B cell (primary cell): Measurements from ENCODE around the gene ALOX5AP. TPM values are rescaled to one million over a fixed set of nuclear protein-coding genes. Genes with fewer than 3 reads are reported as not detected.

ENCODE experiments used
- ATAC-seq: fragments of 200-7000 bp; cut with Tn5 transposase; one replicate; pipeline ENCODE4 v1.10.0; 2021; ENCODE audit warnings: low read depth, mild to moderate bottlenecking, moderate number of reproducible peaks, moderate library complexity
- CTCF ChIA-PET: fragments of 350-600 bp; sonication (Branson Sonifier 250); formaldehyde crosslinking; loops from one replicate; lab custom pipeline; 2021; ENCODE audit warnings: antibody characterized with exemption, inconsistent platforms; lab: Charles Lee
- POLR2A ChIA-PET: fragments of 350-600 bp; sonication (Branson Sonifier 250); formaldehyde crosslinking; loops from one replicate; lab custom pipeline; 2021; ENCODE audit warnings: antibody characterized with exemption; lab: Charles Lee
- DNase-seq: peaks from one replicate; pipeline ENCODE4 v3.0.0; 2013
- H2AFZ ChIP-seq: 2 replicates; pipeline ENCODE4 v1.6.1; 2012; ENCODE audit warnings: mild to moderate bottlenecking, low read depth, low read length; ENCODE audit not compliant: insufficient read depth, poor library complexity, severe bottlenecking
- H3K27ac ChIP-seq, 2 donors: 1 replicate in 1 of 2; 2 replicates in 1 of 2; pipeline ENCODE4 v1.5.1; 2012 to 2013; ENCODE audit warnings: low read length in 2 of 2, mild to moderate bottlenecking in 2 of 2, moderate library complexity in 1 of 2
- H3K27me3 ChIP-seq, 4 experiments: fragments of 200-600 bp in 1 of 4; sonication (generic) in 1 of 4; replicated peaks in 1 of 4; 1 replicate in 2 of 4; 2 replicates in 2 of 4; pipeline versions ENCODE4 v1.6.1 to v1.7.0; 2013 to 2016; ENCODE audit warnings: low read length in 3 of 4, mild to moderate bottlenecking in 2 of 4, mixed read lengths in 1 of 4, moderate library complexity in 1 of 4; ENCODE audit not compliant: insufficient read depth in 4 of 4, control insufficient read depth in 3 of 4; ENCODE audit errors: control extremely low read depth in 1 of 4
- H3K36me3 ChIP-seq, 2 experiments: replicated peaks in 1 of 2; 1 replicate in 1 of 2; 2 replicates in 1 of 2; pipeline versions ENCODE4 v1.6.1 to v1.7.1; 2013; ENCODE audit warnings: low read length in 1 of 2; ENCODE audit not compliant: insufficient read depth in 2 of 2, control insufficient read depth in 1 of 2; ENCODE audit errors: control extremely low read depth in 1 of 2, extremely low read depth in 1 of 2
- H3K4me1 ChIP-seq, 2 donors: fragments of 200-600 bp in 1 of 2; sonication (generic) in 1 of 2; 1 replicate in 1 of 2; 2 replicates in 1 of 2; pipeline versions ENCODE4 v1.5.1 to v1.6.1; 2013 to 2017; ENCODE audit warnings: low read length in 2 of 2; ENCODE audit not compliant: control insufficient read depth in 2 of 2, insufficient read depth in 2 of 2
- H3K4me2 ChIP-seq: replicated peaks from 2 replicates; pipeline ENCODE3; 2012; ENCODE audit warnings: mild to moderate bottlenecking, low read depth, low read length; ENCODE audit not compliant: poor library complexity, severe bottlenecking
- H3K4me3 ChIP-seq, 5 experiments: fragments of 200-600 bp in 1 of 5; sonication (generic) in 1 of 5; 1 replicate in 3 of 5; 2 replicates in 2 of 5; pipeline versions ENCODE4 v1.5.1 to v1.7.0; 2011 to 2016; ENCODE audit warnings: low read length in 4 of 5, mild to moderate bottlenecking in 4 of 5, low read depth in 2 of 5, control low read depth in 1 of 5, moderate library complexity in 1 of 5; ENCODE audit not compliant: insufficient read depth in 1 of 5; ENCODE audit errors: control extremely low read depth in 1 of 5, extremely low read depth in 1 of 5
- H3K79me2 ChIP-seq: fragments of 200-600 bp; sonication (generic); one replicate; pipeline ENCODE4 v1.6.0; 2016; ENCODE audit warnings: low read length; ENCODE audit not compliant: control insufficient read depth, insufficient read depth
- H3K9ac ChIP-seq: fragments of 200-600 bp; sonication (generic); 2 replicates; pipeline ENCODE4 v1.6.1; 2017; ENCODE audit warnings: mild to moderate bottlenecking, low read length, moderate library complexity
- H3K9me3 ChIP-seq, 3 donors: one replicate each; pipeline versions ENCODE4 v1.6.1 to v1.7.1; 2013; ENCODE audit warnings: low read length in 2 of 3; ENCODE audit not compliant: control insufficient read depth in 2 of 3, insufficient read depth in 1 of 3; ENCODE audit errors: control extremely low read depth in 1 of 3
- H4K20me1 ChIP-seq: 2 replicates; pipeline ENCODE4 v1.6.0; 2012; ENCODE audit warnings: mild to moderate bottlenecking, low read length; ENCODE audit not compliant: insufficient read depth, control insufficient read depth, poor library complexity, severe bottlenecking
- H3K27ac Mint-ChIP-seq: one replicate; pipeline ENCODE4 v1.8.0; 2021; ENCODE audit warnings: mixed read lengths
- H3K27me3 Mint-ChIP-seq: one replicate; pipeline ENCODE4 v1.8.0; 2021; ENCODE audit warnings: mixed read lengths
- H3K4me1 Mint-ChIP-seq: one replicate; pipeline ENCODE4 v1.8.0; 2021; ENCODE audit warnings: mixed read lengths
- H3K4me3 Mint-ChIP-seq: one replicate; pipeline ENCODE4 v1.8.0; 2021; ENCODE audit warnings: mixed read lengths
- H3K9me3 Mint-ChIP-seq: one replicate; pipeline ENCODE4 v1.8.0; 2022; ENCODE audit warnings: mixed read lengths; ENCODE audit not compliant: insufficient read depth
- EZH2 ChIP-seq: IDR thresholded peaks from 2 replicates; pipeline ENCODE4 v1.6.1; 2012; ENCODE audit warnings: borderline replicate concordance, low read depth, mild to moderate bottlenecking, moderate library complexity, low read length; ENCODE audit not compliant: insufficient read depth, poor library complexity, severe bottlenecking
- WGBS: methylation state at CpG from one replicate; pipeline ENCODE4 v1.1.5; 2013; ENCODE audit warnings: missing lambda C conversion rate; ENCODE audit not compliant: insufficient coverage; 5-methylcytosine and 5-hydroxymethylcytosine counted together
- intact Hi-C: fragments of 100-400 bp; cut with micrococcal nuclease; formaldehyde crosslinking; loops from one replicate; pipeline ENCODE4 v1.10.0; 2022
- polyA plus RNA-seq: library from polyadenylated mRNA; depleted of rRNA; stranded (reverse); fragments of >200 nt; gene quantifications from 2 replicates; pipeline ENCODE4 v1.2.3, GENCODE V29; 2012
- total RNA-seq, 2 donors: library from RNA; stranded (reverse); fragments of 120-200 nt in 1 of 2; gene quantifications; 1 replicate in 1 of 2; 2 replicates in 1 of 2; pipeline versions ENCODE4 v1.2.3 to v1.2.4, GENCODE V29; 2013 to 2022
- TF ChIP-seq, protein P1 (sequence below): fragments of 200-600 bp; IDR thresholded peaks from one replicate; pipeline ENCODE4 v1.8.0; 2022; ENCODE audit warnings: antibody characterized with exemption, mild to moderate bottlenecking

Gene ALOX5AP
- total and polyA plus RNA-seq, 2 donors (not counting 1 experiment from before 2014, with no cell fraction given): 81.4 to 87.5 TPM

DNA sequence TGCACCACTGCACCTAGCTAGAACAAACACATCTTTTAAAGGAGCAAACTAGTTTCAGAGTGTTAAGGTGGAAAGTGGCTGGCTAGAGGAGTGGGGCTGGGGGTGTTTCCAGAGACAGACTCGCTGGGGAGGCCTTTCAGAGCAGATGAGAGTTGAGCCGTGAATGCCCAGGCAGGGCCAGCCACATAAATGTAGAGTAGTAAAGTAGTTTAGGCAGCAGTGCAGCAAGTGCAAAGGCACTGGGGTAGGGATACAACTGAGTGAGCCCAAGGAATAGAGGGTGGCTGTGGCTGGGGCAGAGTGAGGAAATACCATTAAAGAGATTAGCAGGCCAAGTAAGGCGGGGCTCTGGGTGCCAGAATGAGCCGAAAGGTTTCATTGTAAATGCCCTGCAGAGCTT, 72.0 kb downstream of the ALOX5AP start:
- no peak overlapping the region for H2AFZ ChIP-seq
- H3K4me3 Mint-ChIP-seq: no peak overlapping the region
- H3K9me3 ChIP-seq: peaks cover 0 to 7% (median 0%) of the 10 kb centered on the region in 3 donors
- ATAC-seq (no peak), DNase-seq (no peak)
- H3K27ac ChIP-seq: no peak overlapping the region
- ChIA-PET CTCF (interaction anchor here (0.7 to 1.2 kb wide), 3 partner anchors 58 to 693 kb away, joined by 3 to 4 read pairs (median 3); no protein-coding TSS in a partner anchor), POLR2A (interaction anchor here (0.7 kb wide), 1 partner anchor 361 kb away, joined by 6 read pairs; no protein-coding TSS in a partner anchor)
- 92% methylated on average over 4 of the region's 4 CpGs for WGBS
- no peaks in the 10 kb centered on the region for H3K79me2 ChIP-seq
- H3K4me1 Mint-ChIP-seq: peaks cover 11% of the 10 kb centered on the region
- H3K4me1 ChIP-seq: peaks cover 8 to 9% of the 10 kb centered on the region in 2 donors
- no peaks in the 10 kb centered on the region for H3K27me3 Mint-ChIP-seq
- no peak overlapping the region for H3K4me3 ChIP-seq
- intact Hi-C loops: loop anchor here (10.0 kb wide), 1 partner anchor 163 kb away; no protein-coding TSS in a partner anchor
- H3K9me3 Mint-ChIP-seq: no peaks in the 10 kb centered on the region
- TF ChIP-seq, protein P1, sequence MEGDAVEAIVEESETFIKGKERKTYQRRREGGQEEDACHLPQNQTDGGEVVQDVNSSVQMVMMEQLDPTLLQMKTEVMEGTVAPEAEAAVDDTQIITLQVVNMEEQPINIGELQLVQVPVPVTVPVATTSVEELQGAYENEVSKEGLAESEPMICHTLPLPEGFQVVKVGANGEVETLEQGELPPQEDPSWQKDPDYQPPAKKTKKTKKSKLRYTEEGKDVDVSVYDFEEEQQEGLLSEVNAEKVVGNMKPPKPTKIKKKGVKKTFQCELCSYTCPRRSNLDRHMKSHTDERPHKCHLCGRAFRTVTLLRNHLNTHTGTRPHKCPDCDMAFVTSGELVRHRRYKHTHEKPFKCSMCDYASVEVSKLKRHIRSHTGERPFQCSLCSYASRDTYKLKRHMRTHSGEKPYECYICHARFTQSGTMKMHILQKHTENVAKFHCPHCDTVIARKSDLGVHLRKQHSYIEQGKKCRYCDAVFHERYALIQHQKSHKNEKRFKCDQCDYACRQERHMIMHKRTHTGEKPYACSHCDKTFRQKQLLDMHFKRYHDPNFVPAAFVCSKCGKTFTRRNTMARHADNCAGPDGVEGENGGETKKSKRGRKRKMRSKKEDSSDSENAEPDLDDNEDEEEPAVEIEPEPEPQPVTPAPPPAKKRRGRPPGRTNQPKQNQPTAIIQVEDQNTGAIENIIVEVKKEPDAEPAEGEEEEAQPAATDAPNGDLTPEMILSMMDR: no peak
- no peak for TF ChIP-seq EZH2
- no peaks in the 10 kb centered on the region for H3K36me3 ChIP-seq
- peaks cover 0 to 8% (median 0%) of the 10 kb centered on the region in 4 experiments for H3K27me3 ChIP-seq
- H3K27ac Mint-ChIP-seq: no peak overlapping the region
- H3K4me2 ChIP-seq: no peak overlapping the region
- H4K20me1 ChIP-seq: no peaks in the 10 kb centered on the region
- H3K9ac ChIP-seq: no peak overlapping the region

DNA sequence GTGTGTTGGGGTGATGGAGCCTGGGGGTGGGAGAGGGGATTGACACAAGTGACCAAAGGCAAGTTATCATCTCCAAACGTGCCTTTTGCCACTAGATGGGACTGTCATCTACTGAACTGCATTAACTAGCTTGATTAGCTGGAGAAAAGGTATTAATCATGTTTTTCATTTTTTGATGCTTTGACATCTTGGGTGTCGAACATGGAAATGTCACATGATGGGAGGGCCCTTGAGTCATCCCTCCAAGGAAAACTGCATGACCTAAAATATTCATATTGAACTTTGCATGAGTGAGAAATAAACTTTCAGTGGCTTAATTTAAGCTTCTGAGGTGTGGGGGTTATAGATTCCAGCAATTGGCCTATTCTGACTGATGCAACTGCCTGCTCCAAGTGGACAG, 73.3 kb downstream of the ALOX5AP start:
- CTCF ChIA-PET: interaction anchor here (0.6 to 1.6 kb wide), 3 partner anchors 57 to 314 kb away, joined by 3 to 5 read pairs (median 3); no protein-coding TSS in a partner anchor

More for the DNA sequence above, 73.3 kb downstream of the ALOX5AP start:
- Mint-ChIP-seq H3K4me1 (peaks cover under 1% of the 10 kb centered on the region), H3K4me3 (no peak overlapping the region), H3K27ac (no peak overlapping the region), H3K9me3 (no peaks in the 10 kb centered on the region), H3K27me3 (no peaks in the 10 kb centered on the region)
- peaks cover 0 to 3% (median 0%) of the 10 kb centered on the region in 4 experiments for H3K27me3 ChIP-seq
- 83% methylated on average over 1 of the region's 2 CpGs for WGBS
- no peak overlapping the region for H3K4me3 ChIP-seq
- intact Hi-C loops: loop anchor here (10.0 kb wide), 1 partner anchor 164 kb away; no protein-coding TSS in a partner anchor
- peaks cover 0 to 7% (median 0%) of the 10 kb centered on the region in 3 donors for H3K9me3 ChIP-seq
- no peaks in the 10 kb centered on the region for H3K79me2 ChIP-seq
- no peak overlapping the region for H3K9ac ChIP-seq
- ATAC-seq (no peak), DNase-seq (no peak)
- H4K20me1 ChIP-seq: no peaks in the 10 kb centered on the region
- H2AFZ ChIP-seq: no peak overlapping the region
- no peaks in the 10 kb centered on the region for H3K36me3 ChIP-seq
- H3K27ac ChIP-seq: no peak overlapping the region
- TF ChIP-seq, protein P1: no peak
- TF ChIP-seq EZH2: no peak
- no peak overlapping the region for H3K4me2 ChIP-seq
- H3K4me1 ChIP-seq: no peaks in the 10 kb centered on the region
- POLR2A ChIA-PET: no interaction called here
